ENCODE measurements around the gene DEFB127. TPM values are rescaled to one million over a fixed set of nuclear protein-coding genes. Genes with fewer than 3 reads are reported as not detected.

DEFB127 gene
- total RNA-seq, 2 donors from 2014 or later = not detected

- Histone ChIP-seq H3K9ac (ENCODE audit: low read depth in 2 of 2, low read length in 2 of 2) (no peak overlapping the region), H3K4me3 (no peak overlapping the region), H3K36me3 (no peaks in the 10 kb centered on the region), H3K9me3 (no peaks in the 10 kb centered on the region), H3K4me1 (no peaks in the 10 kb centered on the region), H3K27ac (no peak overlapping the region), H3K27me3 (no peaks in the 10 kb centered on the region)
- TF ChIP-seq, protein P1, sequence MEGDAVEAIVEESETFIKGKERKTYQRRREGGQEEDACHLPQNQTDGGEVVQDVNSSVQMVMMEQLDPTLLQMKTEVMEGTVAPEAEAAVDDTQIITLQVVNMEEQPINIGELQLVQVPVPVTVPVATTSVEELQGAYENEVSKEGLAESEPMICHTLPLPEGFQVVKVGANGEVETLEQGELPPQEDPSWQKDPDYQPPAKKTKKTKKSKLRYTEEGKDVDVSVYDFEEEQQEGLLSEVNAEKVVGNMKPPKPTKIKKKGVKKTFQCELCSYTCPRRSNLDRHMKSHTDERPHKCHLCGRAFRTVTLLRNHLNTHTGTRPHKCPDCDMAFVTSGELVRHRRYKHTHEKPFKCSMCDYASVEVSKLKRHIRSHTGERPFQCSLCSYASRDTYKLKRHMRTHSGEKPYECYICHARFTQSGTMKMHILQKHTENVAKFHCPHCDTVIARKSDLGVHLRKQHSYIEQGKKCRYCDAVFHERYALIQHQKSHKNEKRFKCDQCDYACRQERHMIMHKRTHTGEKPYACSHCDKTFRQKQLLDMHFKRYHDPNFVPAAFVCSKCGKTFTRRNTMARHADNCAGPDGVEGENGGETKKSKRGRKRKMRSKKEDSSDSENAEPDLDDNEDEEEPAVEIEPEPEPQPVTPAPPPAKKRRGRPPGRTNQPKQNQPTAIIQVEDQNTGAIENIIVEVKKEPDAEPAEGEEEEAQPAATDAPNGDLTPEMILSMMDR (IDR thresholded peaks at IDR 0.05) = no peak
- intact Hi-C loops (cut with DNase I) = no loop called here
- no peak for DNase-seq
Observed at GRCh38 chr20:145877-146276, 11.4 kb upstream of the DEFB127 start.

GRCh38 chr20:152131-152530 is 5.1 kb upstream of the DEFB127 start:
- Histone ChIP-seq H3K4me3 (no peak overlapping the region), H3K27ac (no peak overlapping the region), H3K4me1 (no peaks in the 10 kb centered on the region), H3K9ac (ENCODE audit: low read depth in 2 of 2, low read length in 2 of 2) (no peak overlapping the region), H3K36me3 (no peaks in the 10 kb centered on the region), H3K27me3 (no peaks in the 10 kb centered on the region), H3K9me3 (no peaks in the 10 kb centered on the region)
- TF ChIP-seq, protein P1 (IDR thresholded peaks at IDR 0.05) = no peak
- DNase-seq = no peak
- intact Hi-C loops (cut with DNase I) = no loop called here

- Histone ChIP-seq H3K9me3 (no peaks in the 10 kb centered on the region), H3K9ac (ENCODE audit: low read depth in 2 of 2, low read length in 2 of 2) (no peak overlapping the region)
- intact Hi-C loops (cut with DNase I) = no loop called here
Observed at GRCh38 chr20:164618-165017, 7.4 kb downstream of the DEFB127 start.

DNA sequence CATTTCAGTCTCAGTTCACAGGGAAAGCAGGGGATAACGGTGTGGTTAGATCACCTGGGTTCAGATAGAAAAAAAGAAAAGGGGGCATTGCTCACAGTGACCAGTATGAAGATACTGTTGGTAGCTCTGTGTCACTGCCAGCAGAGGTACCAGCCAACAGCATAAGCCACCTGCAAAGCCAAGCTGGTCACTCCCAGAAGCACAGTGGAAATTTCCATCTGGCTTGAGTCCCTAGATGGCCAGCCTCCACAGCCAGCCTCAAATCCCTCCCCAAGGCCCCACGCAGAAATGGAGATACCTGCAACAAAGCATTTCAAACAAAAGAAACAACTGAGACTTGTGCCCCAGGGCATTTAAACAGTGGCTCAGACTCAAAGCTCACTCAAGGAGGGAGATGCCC is 11.6 kb downstream of the DEFB127 start:
- TF ChIP-seq, protein P1 (IDR thresholded peaks at IDR 0.05) = no peak
- Histone ChIP-seq H3K27me3 (no peaks in the 10 kb centered on the region), H3K9ac (ENCODE audit: low read depth in 2 of 2, low read length in 2 of 2) (no peak overlapping the region), H3K27ac (no peak overlapping the region), H3K4me1 (no peaks in the 10 kb centered on the region), H3K9me3 (no peaks in the 10 kb centered on the region), H3K4me3 (no peak overlapping the region), H3K36me3 (no peaks in the 10 kb centered on the region)
- DNase-seq = no peak
- intact Hi-C loops (cut with DNase I) = no loop called here

More at GRCh38 chr20:164618-165017, 7.4 kb downstream of the DEFB127 start:
- H3K27me3 ChIP-seq = no peaks in the 10 kb centered on the region
- TF ChIP-seq, protein P1 (IDR thresholded peaks at IDR 0.05) = no peak
- no peak overlapping the region for H3K27ac ChIP-seq
- no peak for DNase-seq
- no peaks in the 10 kb centered on the region for H3K36me3 ChIP-seq
- no peaks in the 10 kb centered on the region for H3K4me1 ChIP-seq
- no peak overlapping the region for H3K4me3 ChIP-seq

DNA sequence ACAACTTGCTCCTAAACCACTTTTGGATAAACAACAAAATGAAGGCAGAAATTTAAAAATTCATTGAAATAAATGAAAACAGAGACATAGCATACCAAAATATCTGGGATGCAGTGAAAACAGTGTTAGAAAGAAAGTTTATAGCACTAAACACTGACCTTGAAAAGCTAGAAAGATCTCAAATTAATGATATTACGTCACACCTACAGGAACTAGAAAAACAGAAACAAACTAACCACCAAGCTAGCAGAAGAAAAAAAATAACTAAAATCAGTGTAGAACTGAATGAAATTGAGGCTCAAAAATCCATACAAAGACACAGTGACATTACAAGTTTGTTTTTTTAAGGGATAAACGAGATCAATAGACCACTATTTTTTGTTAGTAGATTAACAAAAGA is 27.0 kb downstream of the DEFB127 start:
- TF ChIP-seq, protein P1 (IDR thresholded peaks at IDR 0.05) = no peak
- H3K4me3 ChIP-seq = no peak overlapping the region
- H3K36me3 ChIP-seq = no peaks in the 10 kb centered on the region
- no peaks in the 10 kb centered on the region for H3K4me1 ChIP-seq
- no peaks in the 10 kb centered on the region for H3K27me3 ChIP-seq
- intact Hi-C loops (cut with DNase I) = no loop called here
- no peak overlapping the region for H3K9ac ChIP-seq (ENCODE audit: low read depth in 2 of 2, low read length in 2 of 2)
- no peak for DNase-seq
- H3K9me3 ChIP-seq = no peaks in the 10 kb centered on the region
- H3K27ac ChIP-seq = no peak overlapping the region

DNA sequence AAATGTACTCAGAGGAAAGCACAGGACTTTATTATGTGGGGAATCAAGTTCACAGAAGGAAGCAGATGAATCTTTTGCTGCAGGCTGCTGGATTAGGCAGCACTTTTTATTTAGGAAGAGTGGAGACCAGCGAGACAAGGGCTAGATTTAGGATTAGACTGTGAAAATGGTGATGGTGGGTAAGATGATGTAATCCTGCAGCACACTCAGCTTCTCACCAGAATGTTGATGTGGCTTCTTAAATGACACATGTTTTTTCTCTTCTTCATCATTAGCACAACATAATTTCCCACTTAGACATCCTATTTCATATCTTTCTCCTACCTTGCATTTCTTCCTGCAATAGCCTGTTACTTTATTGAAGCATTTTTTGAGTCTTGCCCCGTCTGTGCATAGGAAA is 30.5 kb downstream of the DEFB127 start:
- intact Hi-C loops (cut with DNase I) = no loop called here
- Histone ChIP-seq H3K9me3 (no peaks in the 10 kb centered on the region), H3K4me3 (no peak overlapping the region), H3K27me3 (no peaks in the 10 kb centered on the region), H3K27ac (no peak overlapping the region), H3K36me3 (no peaks in the 10 kb centered on the region), H3K9ac (ENCODE audit: low read depth in 2 of 2, low read length in 2 of 2) (no peak overlapping the region), H3K4me1 (no peaks in the 10 kb centered on the region)
- TF ChIP-seq, protein P1 (IDR thresholded peaks at IDR 0.05) = no peak
- DNase-seq = no peak

All from colonic mucosa (tissue), 4 donors.